Suppressor macrophage (primary cell): ENCODE data around the gene SYTL2.

Source experiments
- DNase-seq, 4 experiments: peaks; one replicate each; pipeline ENCODE4 v3.0.0-alpha.2; 2020 to 2022

The SYTL2 gene

GRCh38 chr11:85725510-85726258, 85.3 kb downstream of the SYTL2 start:
- no peak for DNase-seq

- DNase-seq = peak in 3 of 4 experiments; percentile 18 to 31 (median 26)
Observed at GRCh38 chr11:85724748-85725465, 86.0 kb downstream of the SYTL2 start.

GRCh38 chr11:85723088-85723487, 87.9 kb downstream of the SYTL2 start:
- DNase-seq = no peak

GRCh38 chr11:85721191-85721590, 89.8 kb downstream of the SYTL2 start:
- no peak for DNase-seq

DNA sequence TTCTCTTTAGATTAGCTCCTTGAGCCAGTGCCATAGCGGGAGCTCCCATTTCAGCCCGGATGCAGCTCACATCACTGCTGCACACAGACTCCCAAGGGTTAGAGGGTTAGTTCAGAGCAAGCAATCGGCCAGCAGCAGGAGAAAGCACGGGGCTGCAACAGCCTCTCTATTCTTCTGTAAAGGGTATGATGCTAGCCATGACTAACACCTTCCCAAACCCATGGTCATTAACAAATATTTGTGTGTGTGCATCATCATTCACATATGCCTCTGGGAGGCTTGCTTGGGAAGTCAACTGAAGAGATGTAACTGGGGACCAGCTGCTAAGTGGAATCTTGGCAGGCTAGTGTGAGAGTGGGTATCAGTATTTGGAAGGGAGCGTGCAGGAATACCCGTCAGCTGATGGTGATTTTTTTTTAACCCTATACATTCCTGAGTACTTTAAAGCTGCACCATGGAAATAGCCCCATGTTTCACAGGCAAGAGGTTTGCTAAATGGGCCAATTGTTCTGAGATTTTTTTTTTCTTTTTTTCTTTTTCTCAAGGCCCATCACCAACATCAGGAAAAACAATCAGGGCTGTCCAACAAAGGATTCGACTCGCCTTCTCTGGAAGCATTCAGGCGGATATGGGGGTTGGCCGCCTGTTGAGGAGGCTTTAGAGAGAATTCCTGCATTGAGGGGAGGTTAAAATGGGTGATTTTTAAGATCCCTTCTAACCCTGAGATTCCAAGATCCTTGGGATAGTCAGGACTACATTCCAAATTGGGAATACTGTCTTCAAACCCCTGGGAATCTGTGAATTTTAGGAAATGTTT, 91.7 kb downstream of the SYTL2 start:
- no peak for DNase-seq

- DNase-seq = no peak
Observed at GRCh38 chr11:85718126-85718943, 92.6 kb downstream of the SYTL2 start.

- DNase-seq = no peak
Observed at GRCh38 chr11:85717429-85717828, 93.5 kb downstream of the SYTL2 start.

DNA sequence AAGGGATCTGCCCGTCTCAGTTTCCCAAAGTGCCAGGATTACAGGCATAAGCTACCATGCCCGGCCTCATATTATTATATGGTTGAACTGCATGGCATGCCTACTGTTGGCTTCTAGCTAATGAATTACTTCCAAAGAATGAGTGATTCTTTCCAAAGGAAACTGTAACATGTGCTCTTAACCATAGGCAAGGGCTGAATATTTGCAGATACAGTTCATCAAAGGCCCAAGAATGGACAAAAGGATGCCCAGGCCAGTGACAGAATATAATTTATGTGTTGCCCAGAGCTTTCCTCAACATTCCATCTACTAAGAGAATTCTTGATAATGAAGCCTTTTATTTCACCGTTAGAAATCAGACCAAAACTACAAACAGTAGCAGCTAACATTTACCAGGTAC, 98.0 kb downstream of the SYTL2 start:
- no peak for DNase-seq

GRCh38 chr11:85710917-85711316, 100.0 kb downstream of the SYTL2 start:
- no peak for DNase-seq

- DNase-seq = no peak
Observed at GRCh38 chr11:85709941-85710702, 100.8 kb downstream of the SYTL2 start.

- no peak for DNase-seq
Observed at GRCh38 chr11:85705800-85706199, 105.1 kb downstream of the SYTL2 start.

DNA sequence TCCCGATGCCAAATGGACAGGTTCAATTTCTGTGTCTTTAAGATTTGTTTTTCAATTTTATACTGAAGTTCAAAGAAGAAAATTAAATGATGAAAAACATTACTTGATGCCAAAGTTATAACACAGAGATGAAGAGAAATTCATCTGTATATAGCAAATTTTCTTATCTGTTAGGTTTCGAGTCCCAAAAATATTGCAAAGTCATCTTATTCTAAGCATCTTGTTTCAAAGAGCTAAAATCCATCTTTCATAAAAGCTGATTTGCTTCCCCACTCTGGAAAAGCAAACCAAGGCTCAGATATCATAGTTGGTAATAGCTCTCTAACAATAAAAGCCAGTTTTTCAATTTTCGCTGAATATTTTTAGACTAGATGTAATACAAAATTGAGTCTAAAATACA, 106.0 kb downstream of the SYTL2 start:
- no peak for DNase-seq

GRCh38 chr11:85699957-85700741, 110.8 kb downstream of the SYTL2 start:
- DNase-seq = peak in 1 of 4 experiments; percentile 7

- no peak for DNase-seq
Observed at GRCh38 chr11:85698195-85698594, 112.7 kb downstream of the SYTL2 start.

GRCh38 chr11:85697747-85698146, 113.2 kb downstream of the SYTL2 start:
- DNase-seq = no peak

DNA sequence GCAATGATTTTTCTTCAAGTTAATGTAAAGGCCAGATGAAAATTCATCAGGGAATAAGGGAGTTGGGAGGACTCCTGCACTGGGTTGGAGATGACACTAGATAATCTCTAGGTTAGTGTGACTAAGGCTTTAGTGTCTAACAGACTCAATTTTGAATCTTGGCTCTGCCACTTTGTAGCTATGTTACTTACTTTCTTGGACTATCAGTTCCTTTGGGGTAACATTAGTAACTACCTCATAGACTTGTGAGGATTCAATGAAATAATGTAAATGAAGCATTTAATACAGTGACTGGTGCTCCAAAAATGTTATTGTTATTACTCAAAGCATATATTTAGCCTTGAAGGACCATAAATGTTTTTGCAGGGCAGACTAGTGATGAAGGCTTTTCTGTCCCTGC, 115.4 kb downstream of the SYTL2 start:
- no peak for DNase-seq

DNA sequence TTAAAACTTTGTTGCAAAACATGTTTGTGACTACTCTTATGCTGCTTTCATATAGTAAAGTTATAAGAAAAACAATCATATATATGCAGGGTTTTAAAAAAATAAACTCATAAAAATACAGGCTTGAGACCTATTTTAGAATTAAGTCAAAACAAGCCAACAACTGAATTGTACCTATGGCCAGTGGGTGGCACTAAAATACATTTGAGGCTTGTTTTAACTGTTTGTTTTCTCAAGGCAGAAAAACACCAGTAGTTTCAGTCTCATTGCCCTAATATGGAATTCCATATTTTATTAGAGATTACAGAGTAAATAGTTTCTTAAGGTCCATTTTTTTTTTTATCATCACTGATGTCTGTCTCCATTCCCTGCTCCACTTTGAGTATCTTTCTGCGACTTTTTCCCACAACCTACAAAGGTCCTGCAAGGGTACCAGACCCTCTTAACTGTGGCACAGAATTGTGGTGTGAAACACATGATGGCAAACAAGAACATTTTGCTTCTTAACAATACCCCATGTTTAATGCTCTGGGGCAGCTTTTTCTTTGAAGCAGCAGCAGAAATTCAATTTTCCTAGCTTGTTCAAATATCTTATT, 116.5 kb downstream of the SYTL2 start:
- DNase-seq = peak in 3 of 4 experiments; percentile 6 to 31 (median 30)

DNA sequence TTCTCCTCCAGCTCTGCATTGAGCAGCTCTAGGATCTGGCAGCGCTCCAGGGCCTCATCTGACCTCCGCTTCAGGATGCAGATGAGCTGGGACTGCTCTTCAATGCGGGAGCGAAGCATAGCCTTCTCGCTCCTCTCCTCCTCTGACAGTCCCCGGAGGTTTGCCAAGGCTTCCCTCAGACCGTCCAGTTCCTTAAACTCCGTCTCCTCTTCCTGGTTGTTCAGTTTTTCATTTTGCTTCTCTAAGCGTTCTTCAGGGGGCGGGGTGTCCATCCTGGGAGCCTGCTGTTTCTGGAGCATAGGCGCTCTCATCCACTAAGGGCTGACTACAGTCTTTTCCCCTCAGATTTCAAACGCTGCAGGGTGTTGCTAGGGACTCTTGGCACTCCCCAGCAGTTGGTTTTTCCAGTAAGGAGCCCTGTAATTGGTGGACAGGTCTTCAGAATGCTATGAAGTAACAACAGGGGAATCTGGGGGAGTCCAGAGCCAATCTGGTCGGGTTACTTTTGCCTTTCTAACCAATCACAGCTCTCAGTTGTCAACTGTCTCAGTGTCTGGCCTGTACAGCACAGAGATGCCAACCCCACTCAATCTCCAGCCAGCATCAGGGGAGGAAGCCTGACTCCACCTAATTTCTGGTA, 125.0 kb downstream of the SYTL2 start, which contains the start of gene CCDC89:
Gene CCDC89 (minus strand): TSS at position 376 of the 640 bp plus-strand sequence. CDS start 65 bp downstream, at position 311.
- peak in 2 of 4 experiments; percentile 6 for DNase-seq

GRCh38 chr11:85685125-85685819, 125.7 kb downstream of the SYTL2 start:
- no peak for DNase-seq
